Bronchus fibroblast of lung (primary cell): Measurements from ENCODE around the gene ABCB6. TPM values are rescaled to one million over a fixed set of nuclear protein-coding genes. Genes with fewer than 3 reads are reported as not detected.

Experiments used
- total RNA-seq: library from RNA; depleted of rRNA; stranded (reverse); fragments of >200 nt; gene quantifications from 2 replicates; pipeline ENCODE4 v1.2.3, GENCODE V29; 2015

Gene ABCB6
- total RNA-seq, 1 donor from 2014 or later, result 15.5 TPM

Other genes starting within 250 kb of the ABCB6 start
- not detected in 2 replicates for gene FEV, start 233.8 kb downstream of the ABCB6 start, total RNA-seq
- not detected in 2 replicates for gene CRYBA2, start 225.5 kb downstream of the ABCB6 start, total RNA-seq
- gene CFAP65, start 177.4 kb downstream of the ABCB6 start, total RNA-seq, result not detected in 2 replicates
- gene IHH, start 158.0 kb downstream of the ABCB6 start, total RNA-seq, result not detected in 2 replicates
- gene NHEJ1, start 58.1 kb downstream of the ABCB6 start, total RNA-seq, result 16.3 and 18.6 TPM in 2 replicates
- 0.45 and 0.50 TPM in 2 replicates for gene SLC23A3, start 48.9 kb downstream of the ABCB6 start, total RNA-seq
- gene CNPPD1, start 42.0 kb downstream of the ABCB6 start, total RNA-seq, result 25.0 and 25.4 TPM in 2 replicates
- 34.6 and 41.9 TPM in 2 replicates for gene RETREG2, start 40.7 kb downstream of the ABCB6 start, total RNA-seq
- 28.2 and 31.9 TPM in 2 replicates for gene ZFAND2B, start 12.2 kb downstream of the ABCB6 start, total RNA-seq
- gene ATG9A, start 10.7 kb upstream of the ABCB6 start, total RNA-seq, result 50.8 and 53.8 TPM in 2 replicates
- 18.7 and 21.7 TPM in 2 replicates for gene ANKZF1, start 10.8 kb upstream of the ABCB6 start, total RNA-seq
- gene GLB1L, start 26.5 kb upstream of the ABCB6 start, total RNA-seq, result 11.4 and 12.9 TPM in 2 replicates
- 15.9 and 18.8 TPM in 2 replicates for gene STK16, start 26.5 kb upstream of the ABCB6 start, total RNA-seq
- gene TUBA4B, start 34.3 kb upstream of the ABCB6 start, total RNA-seq, result not detected in 2 replicates
- 20.2 and 24.7 TPM in 2 replicates for gene TUBA4A, start 35.0 kb upstream of the ABCB6 start, total RNA-seq
- 19.8 and 23.7 TPM in 2 replicates for gene DNAJB2, start 60.4 kb upstream of the ABCB6 start, total RNA-seq
- 7.9 and 9.8 TPM in 2 replicates for gene PTPRN, start 90.4 kb upstream of the ABCB6 start, total RNA-seq
- gene RESP18, start 113.8 kb upstream of the ABCB6 start, total RNA-seq, result not detected in 2 replicates
- 42.2 and 45.6 TPM in 2 replicates for gene DNPEP, start 169.0 kb upstream of the ABCB6 start, total RNA-seq
- 3.0 and 5.0 TPM in 2 replicates for gene DES, start 199.4 kb upstream of the ABCB6 start, total RNA-seq
- 13.2 and 14.0 TPM in 2 replicates for gene SPEG, start 215.9 kb upstream of the ABCB6 start, total RNA-seq